C4-2B (cell line): ENCODE results near the gene CPA5.

Source experiments
- ZFX ChIP-seq: fragments of 450-650 bp; IDR thresholded peaks from 2 replicates; pipeline ENCODE4 v1.6.1; 2017
- TF ChIP-seq, protein P1 (sequence below): fragments of 450-650 bp; conservative IDR thresholded peaks from 2 replicates; pipeline ENCODE4 v1.5.1; 2017; ENCODE audit warnings: mild to moderate bottlenecking

DNA sequence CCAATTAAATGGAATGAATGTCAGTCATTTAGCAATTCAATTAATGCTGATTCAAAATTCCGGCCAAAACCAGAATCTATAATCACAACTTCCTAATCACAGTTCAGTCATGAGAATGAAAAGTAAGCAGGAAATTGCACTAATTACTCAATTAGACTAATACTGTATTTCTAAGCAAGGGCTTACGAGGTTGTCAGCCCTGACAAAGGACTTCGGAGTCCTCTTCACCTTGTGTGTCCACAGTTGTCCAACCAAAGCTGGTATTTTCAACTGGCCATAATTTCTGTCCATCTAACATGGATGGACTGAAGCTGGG lies 53.1 kb downstream of the CPA5 start:
- TF ChIP-seq, protein P1, sequence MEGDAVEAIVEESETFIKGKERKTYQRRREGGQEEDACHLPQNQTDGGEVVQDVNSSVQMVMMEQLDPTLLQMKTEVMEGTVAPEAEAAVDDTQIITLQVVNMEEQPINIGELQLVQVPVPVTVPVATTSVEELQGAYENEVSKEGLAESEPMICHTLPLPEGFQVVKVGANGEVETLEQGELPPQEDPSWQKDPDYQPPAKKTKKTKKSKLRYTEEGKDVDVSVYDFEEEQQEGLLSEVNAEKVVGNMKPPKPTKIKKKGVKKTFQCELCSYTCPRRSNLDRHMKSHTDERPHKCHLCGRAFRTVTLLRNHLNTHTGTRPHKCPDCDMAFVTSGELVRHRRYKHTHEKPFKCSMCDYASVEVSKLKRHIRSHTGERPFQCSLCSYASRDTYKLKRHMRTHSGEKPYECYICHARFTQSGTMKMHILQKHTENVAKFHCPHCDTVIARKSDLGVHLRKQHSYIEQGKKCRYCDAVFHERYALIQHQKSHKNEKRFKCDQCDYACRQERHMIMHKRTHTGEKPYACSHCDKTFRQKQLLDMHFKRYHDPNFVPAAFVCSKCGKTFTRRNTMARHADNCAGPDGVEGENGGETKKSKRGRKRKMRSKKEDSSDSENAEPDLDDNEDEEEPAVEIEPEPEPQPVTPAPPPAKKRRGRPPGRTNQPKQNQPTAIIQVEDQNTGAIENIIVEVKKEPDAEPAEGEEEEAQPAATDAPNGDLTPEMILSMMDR: no peak
- TF ChIP-seq ZFX: no peak
